WI38 (cell line): ENCODE measurements around the gene KIF27.

ENCODE experiments used
- H3K4me3 ChIP-seq: 2 replicates; pipeline ENCODE4 v1.5.1; 2011; ENCODE audit warnings: low read depth, mild to moderate bottlenecking, control low read depth, low read length
- CTCF ChIP-seq: IDR thresholded peaks from 2 replicates; pipeline ENCODE4 v1.5.1; 2012; ENCODE audit warnings: low read depth, mild to moderate bottlenecking, control low read depth, low read length

Gene KIF27, protein sequence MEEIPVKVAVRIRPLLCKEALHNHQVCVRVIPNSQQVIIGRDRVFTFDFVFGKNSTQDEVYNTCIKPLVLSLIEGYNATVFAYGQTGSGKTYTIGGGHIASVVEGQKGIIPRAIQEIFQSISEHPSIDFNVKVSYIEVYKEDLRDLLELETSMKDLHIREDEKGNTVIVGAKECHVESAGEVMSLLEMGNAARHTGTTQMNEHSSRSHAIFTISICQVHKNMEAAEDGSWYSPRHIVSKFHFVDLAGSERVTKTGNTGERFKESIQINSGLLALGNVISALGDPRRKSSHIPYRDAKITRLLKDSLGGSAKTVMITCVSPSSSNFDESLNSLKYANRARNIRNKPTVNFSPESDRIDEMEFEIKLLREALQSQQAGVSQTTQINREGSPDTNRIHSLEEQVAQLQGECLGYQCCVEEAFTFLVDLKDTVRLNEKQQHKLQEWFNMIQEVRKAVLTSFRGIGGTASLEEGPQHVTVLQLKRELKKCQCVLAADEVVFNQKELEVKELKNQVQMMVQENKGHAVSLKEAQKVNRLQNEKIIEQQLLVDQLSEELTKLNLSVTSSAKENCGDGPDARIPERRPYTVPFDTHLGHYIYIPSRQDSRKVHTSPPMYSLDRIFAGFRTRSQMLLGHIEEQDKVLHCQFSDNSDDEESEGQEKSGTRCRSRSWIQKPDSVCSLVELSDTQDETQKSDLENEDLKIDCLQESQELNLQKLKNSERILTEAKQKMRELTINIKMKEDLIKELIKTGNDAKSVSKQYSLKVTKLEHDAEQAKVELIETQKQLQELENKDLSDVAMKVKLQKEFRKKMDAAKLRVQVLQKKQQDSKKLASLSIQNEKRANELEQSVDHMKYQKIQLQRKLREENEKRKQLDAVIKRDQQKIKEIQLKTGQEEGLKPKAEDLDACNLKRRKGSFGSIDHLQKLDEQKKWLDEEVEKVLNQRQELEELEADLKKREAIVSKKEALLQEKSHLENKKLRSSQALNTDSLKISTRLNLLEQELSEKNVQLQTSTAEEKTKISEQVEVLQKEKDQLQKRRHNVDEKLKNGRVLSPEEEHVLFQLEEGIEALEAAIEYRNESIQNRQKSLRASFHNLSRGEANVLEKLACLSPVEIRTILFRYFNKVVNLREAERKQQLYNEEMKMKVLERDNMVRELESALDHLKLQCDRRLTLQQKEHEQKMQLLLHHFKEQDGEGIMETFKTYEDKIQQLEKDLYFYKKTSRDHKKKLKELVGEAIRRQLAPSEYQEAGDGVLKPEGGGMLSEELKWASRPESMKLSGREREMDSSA (N-terminal part only)

GRCh38 chr9:83920927-83921707 is at the start of gene KIF27:
KIF27 (minus strand) TSS chr9:83921432; CDS start chr9:83915591, 5,841 bp downstream.
- H3K4me3 ChIP-seq: peak within 1 kb of the TSS; percentile 69
- 0 out of 2 replicates have a peak, but pooled peaks have one; percentile 26 for TF ChIP-seq CTCF

DNA sequence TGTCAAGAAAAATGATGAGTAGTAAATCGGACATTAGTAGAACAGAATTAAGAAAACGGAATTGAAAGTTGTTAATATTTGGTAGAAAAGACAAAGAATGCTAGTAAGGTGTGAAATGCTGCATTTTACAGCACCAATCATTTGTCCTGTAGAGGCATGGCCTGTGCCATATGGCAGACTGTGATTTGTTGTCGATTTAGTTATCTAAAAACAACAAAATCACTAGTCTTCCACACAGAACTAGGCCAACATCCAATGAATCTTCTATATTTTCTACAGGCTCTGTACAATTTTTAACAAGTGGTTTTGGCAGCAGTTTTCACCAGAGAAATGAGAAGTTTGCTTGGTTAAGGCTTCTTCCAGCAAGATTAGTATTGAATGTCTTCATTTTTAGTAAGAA is 48.4 kb upstream of the KIF27 start:
- TF ChIP-seq CTCF: no peak
- H3K4me3 ChIP-seq: no peak overlapping the region

DNA sequence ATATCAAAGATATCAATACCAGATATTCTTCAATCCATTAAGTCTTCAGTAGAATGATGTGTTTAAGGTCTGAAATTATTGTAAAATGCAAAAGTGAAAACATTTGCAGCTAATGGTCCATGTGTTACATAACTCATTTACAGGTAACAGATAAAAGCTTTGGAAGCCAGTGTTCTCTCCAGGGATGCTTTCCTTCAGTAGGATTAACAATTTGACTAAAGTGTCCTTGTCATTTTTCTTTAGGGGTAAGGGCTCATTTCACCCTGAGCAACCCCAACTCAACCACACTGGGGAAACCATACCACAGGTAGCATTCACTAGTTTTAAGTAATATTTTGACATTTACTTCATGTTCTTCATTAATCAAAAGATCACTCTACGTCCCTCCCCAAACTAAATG is 45.8 kb upstream of the KIF27 start:
- no peak for TF ChIP-seq CTCF
- no peak overlapping the region for H3K4me3 ChIP-seq

GRCh38 chr9:83966209-83966582 is 45.0 kb upstream of the KIF27 start:
- no peak overlapping the region for H3K4me3 ChIP-seq
- TF ChIP-seq CTCF: no peak

- H3K4me3 ChIP-seq: no peak overlapping the region
- no peak for TF ChIP-seq CTCF
These were observed 44.3 kb upstream of the KIF27 start for GRCh38 chr9:83965350-83966208.

DNA sequence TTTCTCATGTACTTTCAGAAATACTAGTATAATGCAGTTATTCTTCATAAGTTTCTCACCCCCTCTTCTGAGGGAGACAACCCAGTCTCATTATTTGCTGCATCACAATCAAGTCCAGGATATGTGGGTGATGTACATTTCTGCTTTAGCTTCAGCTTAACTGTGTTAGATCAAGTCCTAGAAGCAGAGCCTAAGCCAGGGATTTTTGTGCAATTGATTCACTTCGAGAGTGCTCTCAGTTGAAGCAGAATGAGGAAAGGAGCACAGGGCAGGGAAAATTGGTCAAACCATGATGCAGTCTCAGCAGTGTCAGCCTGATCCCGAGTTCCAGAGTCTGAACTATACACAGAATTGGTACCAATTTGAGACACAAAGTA is 43.7 kb upstream of the KIF27 start:
- TF ChIP-seq CTCF: no peak

More for the DNA sequence above, 43.7 kb upstream of the KIF27 start:
- H3K4me3 ChIP-seq: no peak overlapping the region
